GM21381 (cell line): ENCODE measurements around the gene FAT1.

Experiments
- ATAC-seq: cut with Tn5 transposase; IDR thresholded peaks from one replicate; pipeline ENCODE4 v1.9.1; 2021; ENCODE audit warnings: mild to moderate bottlenecking, moderate library complexity; ENCODE audit not compliant: unreplicated experiment

FAT1 gene

DNA sequence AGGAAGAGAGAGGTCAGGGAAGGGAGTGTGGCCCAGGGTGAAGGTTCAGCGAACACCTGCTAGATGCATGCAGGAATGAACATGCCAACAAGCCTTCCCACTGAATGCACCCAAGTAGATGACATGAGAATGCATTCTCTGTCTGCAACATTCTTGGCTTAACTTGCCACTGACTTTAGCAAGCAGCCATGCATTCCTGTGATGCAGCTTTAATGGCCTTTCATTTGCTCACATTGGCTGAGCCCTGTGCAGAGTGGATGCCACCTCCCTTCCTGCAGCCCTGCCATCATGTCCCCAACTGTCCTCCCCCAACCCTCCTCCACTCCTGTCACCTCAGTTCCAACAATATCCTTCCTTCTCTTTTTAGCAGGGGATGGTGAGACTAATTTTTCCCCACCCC, 143.0 kb downstream of the FAT1 start:
- no peak for ATAC-seq

DNA sequence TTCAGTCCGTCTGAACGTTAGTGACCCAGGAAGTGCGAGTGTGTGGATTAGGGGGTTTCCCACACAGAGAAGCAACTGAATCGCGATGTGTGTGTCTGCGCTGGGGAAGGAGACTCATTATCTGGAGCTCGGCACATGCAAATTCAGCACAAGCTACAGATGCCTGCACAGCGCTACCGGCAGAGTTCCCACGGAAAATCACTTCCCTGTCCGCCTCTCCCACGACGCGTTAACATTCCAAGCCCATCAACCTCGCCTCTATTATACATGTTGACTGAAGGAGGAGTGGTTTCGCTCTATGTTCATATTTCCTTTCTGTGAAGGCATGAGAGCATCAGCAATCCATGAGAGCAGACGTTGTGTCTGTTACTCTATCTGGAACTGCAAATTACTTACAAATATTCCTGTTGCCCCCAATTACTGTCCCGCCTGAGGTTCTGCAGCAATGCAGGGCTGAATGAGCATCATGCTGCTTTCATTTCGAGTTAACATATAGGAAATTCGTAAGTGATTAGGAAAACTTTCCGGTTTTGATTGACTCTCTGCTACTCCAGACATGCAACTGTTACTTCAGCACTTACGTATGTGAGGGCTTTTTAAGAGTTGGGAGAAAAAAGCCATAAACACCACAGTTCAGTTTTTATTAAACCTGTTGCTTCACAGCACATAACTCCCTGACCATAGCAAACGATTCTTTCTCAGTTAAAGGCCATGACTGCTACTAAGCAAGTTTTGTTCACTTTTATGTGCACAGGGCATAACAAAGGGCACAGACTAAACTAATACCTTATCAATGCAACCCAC, 153.3 kb downstream of the FAT1 start:
- ATAC-seq: no peak

GRCh38 chr4:186569533-186570192, 154.0 kb downstream of the FAT1 start:
- no peak for ATAC-seq

DNA sequence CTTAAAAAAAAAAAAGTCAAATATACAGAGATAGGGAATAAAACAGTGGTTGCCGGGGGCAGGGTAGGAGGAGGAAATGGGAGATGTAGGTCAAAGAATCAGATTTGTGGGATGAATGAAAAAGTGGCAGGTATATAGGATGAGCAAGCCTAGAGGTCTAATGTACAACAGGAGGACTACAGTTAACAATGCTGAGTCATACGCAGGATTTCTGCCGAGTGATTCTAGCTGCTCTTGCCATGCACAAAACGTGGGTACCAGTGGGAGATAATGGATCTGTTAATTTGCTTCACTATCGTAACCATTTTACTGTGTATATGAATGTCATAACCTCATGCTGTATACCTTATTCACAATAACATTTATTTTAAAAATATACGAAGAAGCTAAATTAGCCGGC, 157.6 kb downstream of the FAT1 start:
- ATAC-seq: no peak

DNA sequence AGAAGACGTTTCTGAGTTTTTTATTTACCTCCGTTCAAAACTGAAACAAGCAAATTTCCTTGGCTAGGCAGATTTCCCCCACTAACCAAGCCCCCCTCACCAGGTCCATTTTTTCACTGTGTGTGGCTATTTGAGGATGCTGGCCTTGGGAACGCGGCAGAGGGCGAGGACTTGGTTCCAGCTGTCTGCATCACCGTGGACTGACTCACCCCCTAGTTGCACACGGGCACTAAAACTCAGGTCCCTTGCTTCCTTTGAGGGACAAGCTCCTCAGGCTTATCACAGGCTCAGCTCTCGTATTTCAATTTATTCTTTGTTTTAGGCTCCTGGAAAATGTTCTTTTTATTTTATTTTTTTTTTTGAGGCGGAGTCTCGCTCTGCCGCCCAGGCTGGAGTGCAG, 159.9 kb downstream of the FAT1 start:
- no peak for ATAC-seq

- ATAC-seq: no peak
These were observed 161.9 kb downstream of the FAT1 start for GRCh38 chr4:186561748-186562147.

- ATAC-seq: no peak
These were observed 163.0 kb downstream of the FAT1 start for GRCh38 chr4:186560647-186561046.

- ATAC-seq: no peak
These were observed 166.2 kb downstream of the FAT1 start for GRCh38 chr4:186557486-186557885.

DNA sequence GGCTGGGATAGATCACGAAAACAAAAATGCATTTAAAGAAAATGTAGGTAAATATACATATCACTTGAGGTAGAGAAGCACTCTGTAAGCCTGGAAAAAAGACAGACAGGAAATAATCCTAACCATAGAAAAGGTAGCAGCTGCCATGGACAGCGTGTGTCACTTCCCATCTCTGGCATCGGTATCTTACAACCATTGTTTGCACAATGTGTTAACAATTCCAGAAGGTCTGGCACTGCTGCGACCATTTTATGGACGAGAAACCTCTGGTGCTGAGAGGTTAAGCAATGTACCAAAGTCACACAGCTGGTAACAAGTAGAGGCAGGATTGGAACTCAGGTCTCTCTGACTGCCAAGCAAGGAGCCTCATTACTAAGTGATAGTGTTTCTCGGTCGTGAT, 166.6 kb downstream of the FAT1 start:
- ATAC-seq: no peak

GRCh38 chr4:186554914-186555827, 168.5 kb downstream of the FAT1 start, which contains the start of gene MTNR1A:
TSS of gene MTNR1A (minus strand) at chr4:186555567. CDS start at chr4:186555365, 202 bp downstream.
- no peak for ATAC-seq

DNA sequence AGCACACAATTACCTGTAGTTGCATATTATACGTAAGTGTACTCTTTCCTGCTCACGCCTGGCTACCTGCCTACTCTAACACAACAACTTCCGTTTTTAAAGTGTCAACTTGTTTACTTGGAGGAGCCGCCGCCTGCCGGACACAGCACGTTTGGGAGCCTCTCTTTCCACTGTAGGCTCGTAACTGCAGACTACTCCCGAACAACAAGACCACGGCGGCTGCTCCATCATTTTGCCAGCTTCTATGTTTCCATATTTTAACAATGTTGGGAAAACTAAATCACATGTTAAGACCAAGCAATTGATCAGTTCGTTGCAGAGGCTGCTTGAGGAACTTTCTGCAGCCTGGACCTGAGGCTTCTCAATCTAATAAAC, 169.1 kb downstream of the FAT1 start:
- no peak for ATAC-seq

DNA sequence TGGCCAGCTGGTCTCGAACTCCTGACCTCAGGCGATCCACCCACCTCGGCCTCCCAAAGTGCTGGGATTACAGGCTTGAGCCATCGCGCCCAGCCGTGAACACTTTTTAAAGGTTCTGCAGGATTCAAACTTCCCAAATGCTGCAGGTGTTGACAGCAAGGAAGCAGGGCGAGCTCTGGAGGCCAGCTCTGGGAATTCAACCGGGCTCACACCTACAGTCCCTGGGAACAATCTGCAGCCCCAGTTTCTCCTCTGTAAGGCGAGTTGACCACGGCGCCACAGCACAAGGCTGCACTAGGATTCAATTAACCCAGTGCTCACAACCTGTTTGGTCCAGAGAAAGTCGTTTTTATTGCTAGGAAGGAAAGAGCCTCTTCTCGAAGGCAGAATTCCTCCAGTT, 169.9 kb downstream of the FAT1 start:
- ATAC-seq: no peak

DNA sequence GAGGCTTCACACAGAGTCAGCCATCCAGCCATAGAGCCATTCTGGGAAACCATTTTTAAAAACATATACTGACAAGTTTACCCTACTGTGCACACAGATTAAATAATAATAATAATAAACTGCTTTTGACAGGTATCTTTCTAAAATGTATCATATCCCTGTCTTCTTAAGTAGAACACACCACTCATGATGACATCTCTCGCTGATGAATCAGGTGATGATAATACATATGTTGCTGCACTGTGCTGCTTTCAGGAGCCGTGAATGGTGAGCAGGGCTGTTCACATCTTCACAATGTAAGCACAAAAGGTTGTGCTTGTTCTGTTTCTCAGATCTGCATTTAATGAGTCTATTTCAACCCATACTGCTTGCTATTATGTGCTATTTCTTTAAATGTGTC, 171.8 kb downstream of the FAT1 start:
- no peak for ATAC-seq

DNA sequence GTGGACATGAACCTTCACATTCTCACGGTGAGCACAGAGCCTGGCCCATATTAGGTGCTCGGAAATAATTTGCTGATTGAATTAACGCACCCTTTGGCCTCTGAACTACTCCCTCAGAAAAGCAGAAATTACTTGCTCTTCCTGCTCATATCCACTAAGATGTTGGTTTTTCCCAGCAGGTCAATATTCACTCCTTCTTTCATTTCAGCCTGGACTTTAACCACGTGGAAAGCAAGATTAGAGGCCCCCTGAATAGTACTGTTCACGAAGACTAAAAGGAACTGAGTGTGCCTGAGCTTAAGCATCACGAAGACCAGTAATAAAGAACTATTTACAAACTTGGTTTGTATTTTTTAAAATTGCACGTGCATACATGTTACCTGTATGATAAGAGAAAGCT, 178.2 kb downstream of the FAT1 start:
- ATAC-seq: no peak

- ATAC-seq: no peak
These were observed 180.4 kb downstream of the FAT1 start for GRCh38 chr4:186543206-186543605.

GRCh38 chr4:186541801-186542200, 181.9 kb downstream of the FAT1 start:
- ATAC-seq: no peak

GRCh38 chr4:186537843-186538521, 185.7 kb downstream of the FAT1 start:
- no peak for ATAC-seq
